Heart left ventricle (tissue), 16 donors: ENCODE results near the gene SPTLC2. TPM values are rescaled to one million over a fixed set of nuclear protein-coding genes. Genes with fewer than 3 reads are reported as not detected.
A peak's percentile ranks its signal among the peaks of the same experiment; 100 is the strongest.

ENCODE experiments used
- ATAC-seq, 4 donors: fragments of 200-7000 bp; cut with Tn5 transposase; one replicate each; pipeline ENCODE4 v1.9.1; 2020 to 2022; ENCODE audit warnings: moderate library complexity in 4 of 4, mild to moderate bottlenecking in 3 of 4, moderate number of reproducible peaks in 1 of 4
- DNase-seq, 5 donors: peaks; one replicate each; pipeline ENCODE4 v3.0.0-alpha.2; 2020
- H3K27ac ChIP-seq, 12 donors: fragments of 200-600 bp; sonication (generic) in 4 of 12; one replicate each; pipeline versions ENCODE4 v1.5.0 to v1.8.0; 2016 to 2022; ENCODE audit warnings: mild to moderate bottlenecking in 2 of 12
- H3K27me3 ChIP-seq, 9 donors: fragments of 200-600 bp; sonication (generic) in 2 of 9; one replicate each; pipeline versions ENCODE4 v1.5.1 to v1.8.0; 2016 to 2022; ENCODE audit warnings: mild to moderate bottlenecking in 3 of 9
- H3K36me3 ChIP-seq, 9 donors: fragments of 200-600 bp; sonication (generic) in 2 of 9; one replicate each; pipeline versions ENCODE4 v1.5.0 to v1.8.0; 2018 to 2022; ENCODE audit warnings: mild to moderate bottlenecking in 2 of 9
- H3K4me1 ChIP-seq, 12 donors: fragments of 200-600 bp; sonication (generic) in 4 of 12; one replicate each; pipeline versions ENCODE4 v1.5.0 to v1.8.0; 2016 to 2022; ENCODE audit warnings: mild to moderate bottlenecking in 3 of 12
- H3K4me3 ChIP-seq, 12 donors: fragments of 200-600 bp; sonication (generic) in 4 of 12; one replicate each; pipeline versions ENCODE4 v1.5.0 to v1.8.0; 2017 to 2022; ENCODE audit warnings: mild to moderate bottlenecking in 9 of 12, moderate library complexity in 4 of 12
- H3K9me3 ChIP-seq, 12 donors: fragments of 200-600 bp; sonication (generic) in 4 of 12; one replicate each; pipeline versions ENCODE4 v1.5.0 to v1.8.0; 2016 to 2022; ENCODE audit warnings: mild to moderate bottlenecking in 1 of 12
- CTCF ChIP-seq, 12 donors: fragments of 200-600 bp; sonication (generic) in 4 of 12; IDR thresholded peaks; one replicate each; pipeline versions ENCODE4 v1.5.0 to v1.8.0; 2018 to 2022; ENCODE audit warnings: antibody characterized with exemption in 12 of 12, mild to moderate bottlenecking in 5 of 12
- POLR2A ChIP-seq, 2 donors: fragments of 450-650 bp; IDR thresholded peaks; one replicate each; pipeline ENCODE4 v1.6.1; 2017; ENCODE audit warnings: antibody characterized with exemption in 2 of 2, mild to moderate bottlenecking in 2 of 2, moderate library complexity in 2 of 2
- WGBS, 4 donors: extraction: QIAGEN DNeasy Blood & Tissue Kit in 2 of 4; methylation state at CpG; one replicate each; pipeline versions ENCODE4 v1.1.5 to v1.1.7; 2013 to 2018; 5-methylcytosine and 5-hydroxymethylcytosine counted together
- intact Hi-C, 10 donors: fragments of 100-400 bp; cut with DNase I; formaldehyde crosslinking; loops; one replicate each; pipeline versions ENCODE4 v1.11.1 to v1.14.2; 2022
- polyA plus RNA-seq, 2 donors: library from polyadenylated mRNA; stranded (reverse); fragments of 200-250 nt; gene quantifications; one replicate each; pipeline ENCODE4 v1.2.3, GENCODE V29; 2013
- total RNA-seq, 9 donors: library from RNA; depleted of rRNA in 2 of 9; stranded (reverse); fragments of >200 nt in 2 of 9; fragmentation: NEBNext Ultra II Directional in 3 of 9; extraction: Animal tissue kit (Norgen Biotek cat#: 25700) in 3 of 9; gene quantifications; one replicate each; pipeline versions ENCODE4 v1.1.0 to v1.2.4, GENCODE V29; 2016 to 2023
- donor health status: ischemic (EF 13 %, LVEDD 7.1; RV severe dilation, severe dysfunction).
- donor health status: healthy with polysubstance abuse.
- donor health status: DM: no; HTN: yes; CAD: no.
- donor health status: DM: no; HTN: no; CAD: no.
- donor health status: ischemic (EF 25% LVEDD 6.9; RV normal size, moderate dysfunction).
- donor health status: ischemic (EF 25% LVEDD 5.7; RV mildly dilated, moderate dysfunction).
- donor health status: healthy.
- donor health status: DM: yes; HTN: yes; CAD: no.
- donor health status: ischemic (EF 35%, LVEDD 5.7; RV mildly dilated, moderate dysfunction).
- donor health status: nonischemic (EF 11% LVEDD 7.7; RV severe dilation, severe dysfunction).
- donor health status: DM: yes; HTN: yes; CAD: no.
- donor health status: PGD.
- donor health status: ischemic (EF 29% LVEDD 5.4; RV normal size, mild dysfunction).
- donor health status: nonischemic (EF 23%, LVEDD 6.1; RV moderate dilation, normal function).

SPTLC2 gene
- total and polyA plus RNA-seq, 11 donors = 3.8 to 25.2 (median 11.2) TPM

GRCh38 chr14:77574446-77575115 lies 41.9 kb downstream of the SPTLC2 start:
- ATAC-seq (no peak), DNase-seq (no peak)
- Histone ChIP-seq H3K27ac (no peak overlapping the region), H3K27me3 (no peaks in the 10 kb centered on the region), H3K4me1 (peaks cover 0 to 17% (median 4%) of the 10 kb centered on the region in 12 donors), H3K9me3 (peaks cover 0 to 5% (median 0%) of the 10 kb centered on the region in 12 donors), H3K36me3 (peaks cover 0 to 62% (median 29%) of the 10 kb centered on the region in 9 donors), H3K4me3 (no peak overlapping the region)
- 58 to 77% (median 65%) methylated on average over 4 of the region's 4 CpGs for WGBS, 4 donors
- TF ChIP-seq POLR2A (IDR thresholded peaks at IDR 0.05) (no peak), CTCF (IDR thresholded peaks at IDR 0.05) (no peak)
- intact Hi-C loops = no loop called here

GRCh38 chr14:77573964-77574363 lies 42.5 kb downstream of the SPTLC2 start:
- H3K27ac ChIP-seq = no peak overlapping the region
- peaks cover 0 to 69% (median 35%) of the 10 kb centered on the region in 9 donors for H3K36me3 ChIP-seq
- peaks cover 0 to 5% (median 0%) of the 10 kb centered on the region in 12 donors for H3K9me3 ChIP-seq
- no peak for DNase-seq
- intact Hi-C loops = no loop called here
- peaks cover 0 to 12% (median under 1%) of the 10 kb centered on the region in 12 donors for H3K4me1 ChIP-seq
- WGBS, 4 donors = 88 to 96% (median 91%) methylated on average over 3 of the region's 3 CpGs
- no peak for ATAC-seq
- H3K4me3 ChIP-seq = no peak overlapping the region
- TF ChIP-seq CTCF (IDR thresholded peaks at IDR 0.05) (no peak), POLR2A (IDR thresholded peaks at IDR 0.05) (no peak)
- H3K27me3 ChIP-seq = no peaks in the 10 kb centered on the region

GRCh38 chr14:77570706-77571268 lies 45.6 kb downstream of the SPTLC2 start:
- DNase-seq = no peak
- 68 to 79% (median 77%) methylated on average over 6 of the region's 6 CpGs for WGBS, 4 donors

More at GRCh38 chr14:77570706-77571268, 45.6 kb downstream of the SPTLC2 start:
- intact Hi-C loops = no loop called here
- peaks cover 0 to 9% (median 0%) of the 10 kb centered on the region in 12 donors for H3K4me1 ChIP-seq
- H3K36me3 ChIP-seq = peaks cover 0 to 67% (median 35%) of the 10 kb centered on the region in 9 donors
- H3K27me3 ChIP-seq = no peaks in the 10 kb centered on the region
- no peak overlapping the region for H3K27ac ChIP-seq
- H3K4me3 ChIP-seq = no peak overlapping the region
- peak in 1 of 4 donors; percentile 30 for ATAC-seq
- TF ChIP-seq POLR2A (IDR thresholded peaks at IDR 0.05) = no peak
- no peak for TF ChIP-seq CTCF (IDR thresholded peaks at IDR 0.05)
- H3K9me3 ChIP-seq = peaks cover 0 to 5% (median 0%) of the 10 kb centered on the region in 12 donors
